Measurements from ENCODE around the gene CAPN11. TPM values are rescaled to one million over a fixed set of nuclear protein-coding genes. Genes with fewer than 3 reads are reported as not detected.

CAPN11 gene
- total and polyA plus RNA-seq, 2 donors (not counting 3 experiments of a cell fraction or from before 2014, with no cell fraction given): 1.4 to 1.7 TPM

GRCh38 chr6:44123544-44123943 lies 35.1 kb upstream of the CAPN11 start:
- H3K36me3 ChIP-seq (ENCODE audit: control insufficient read depth in 2 of 2, extremely low read depth in 1 of 2, insufficient read depth in 2 of 2, low read length in 2 of 2): no peaks in the 10 kb centered on the region
- dilution Hi-C loops (cut with MboI; ENCODE audit: extremely low pct_ligation_motif_present, low sequenced_read_pairs) (no loop called here), intact Hi-C loops (cut with micrococcal nuclease) (loop anchor here (1.0 kb wide), 1 partner anchor 19 kb away; no protein-coding TSS in a partner anchor)
- ChIA-PET CTCF (interaction anchor here (1.0 to 2.8 kb wide), 2 partner anchors 24 to 134 kb away, joined by 3 to 11 read pairs; partner anchors contain the start of gene SLC35B2), POLR2A (no interaction called here)
- no peak overlapping the region for H2AFZ ChIP-seq (ENCODE audit: low read depth, low read length)
- FAIRE-seq (no peak), DNase-seq (ENCODE audit: low read depth, low spot score) (no peak)
- H3K4me3 ChIP-seq (replicated peaks in 1 of 3; ENCODE audit: insufficient read depth in 1 of 3, low read depth in 1 of 3, low read length in 3 of 3): no peak overlapping the region
- H3K4me2 ChIP-seq (ENCODE audit: insufficient read depth, low read length): peak overlapping the region; percentile 32
- H3K27me3 ChIP-seq (ENCODE audit: control insufficient read depth in 2 of 2, insufficient read depth in 2 of 2, low read length in 2 of 2): no peaks in the 10 kb centered on the region
- no TSS peak for BruUV-seq (replicated peaks)
- TF ChIP-seq MAX (IDR thresholded peaks at IDR 0.05; ENCODE audit: insufficient read depth, insufficient read length) (no peak), POLR2AphosphoS5 (IDR thresholded peaks at IDR 0.05; ENCODE audit: insufficient read depth, low read depth, low read length) (no peak), EZH2 (IDR thresholded peaks at IDR 0.05; ENCODE audit: borderline replicate concordance, low read depth, low read length, severe bottlenecking) (no peak), JUN (IDR thresholded peaks at IDR 0.05; ENCODE audit: borderline replicate concordance, insufficient read depth, insufficient read length, low read depth) (no peak), MYC (IDR thresholded peaks at IDR 0.05; ENCODE audit: low read depth, low read length) (no peak), POLR2A (IDR thresholded peaks at IDR 0.05; ENCODE audit: low read depth, low read length) (no peak), GATA2 (IDR thresholded peaks at IDR 0.05; ENCODE audit: insufficient read depth, insufficient read length, low read depth, low read length) (no peak), FOS (IDR thresholded peaks at IDR 0.05; ENCODE audit: borderline replicate concordance, insufficient read depth, low read length) (no peak), CTCF (IDR thresholded peaks at IDR 0.05; ENCODE audit: extremely low read depth in 1 of 2, insufficient read depth in 1 of 2, low read depth in 1 of 2, low read length in 2 of 2) (no peak)
- no peaks in the 10 kb centered on the region for H4K20me1 ChIP-seq (replicated peaks; ENCODE audit: control insufficient read depth, extremely low read depth, insufficient read depth, low read length)
- H3K79me2 ChIP-seq (ENCODE audit: control insufficient read depth, insufficient read depth, low read length): peaks cover 84% of the 10 kb centered on the region
- H3K9ac ChIP-seq (replicated peaks; ENCODE audit: extremely low read depth, insufficient read depth, low read length): peak overlapping the region; percentile 5
- H3K4me1 ChIP-seq (ENCODE audit: control insufficient read depth, extremely low read depth, insufficient read depth, low read length): peaks cover 57% of the 10 kb centered on the region
- no peaks in the 10 kb centered on the region for H3K9me1 ChIP-seq (replicated peaks; ENCODE audit: control insufficient read depth, extremely low read depth, insufficient read depth, low read length)
- no peaks in the 10 kb centered on the region for H3K9me3 ChIP-seq (replicated peaks; ENCODE audit: control insufficient read depth, insufficient read depth, low read length)
- H3K27ac ChIP-seq (ENCODE audit: insufficient read depth, low read depth, low read length): peak overlapping the region; percentile 23

Measured in endothelial cell of umbilical vein (primary cell).